Activated CD8-positive, alpha-beta T cell treated with anti-CD3 and anti-CD28 coated beads for 36 hours (primary cell): ENCODE data around the gene DLD. TPM values are rescaled to one million over a fixed set of nuclear protein-coding genes. Genes with fewer than 3 reads are reported as not detected.
"Not testable (repeated sequence)": the region's sequence is repeated elsewhere in the genome, so short reads cannot be mapped to it uniquely, and the experiment has no call there.

Source experiments
- ATAC-seq: fragments of 200-7000 bp; cut with Tn5 transposase; one replicate; pipeline ENCODE4 v1.10.0; 2021; ENCODE audit warnings: mild to moderate bottlenecking, moderate library complexity
- CTCF ChIA-PET: fragments of 350-600 bp; sonication (Branson Sonifier 250); formaldehyde crosslinking; loops from one replicate; lab custom pipeline; 2021; ENCODE audit warnings: antibody characterized with exemption; lab: Charles Lee
- POLR2A ChIA-PET: fragments of 350-600 bp; sonication (Branson Sonifier 250); formaldehyde crosslinking; loops from one replicate; lab custom pipeline; 2021; ENCODE audit warnings: antibody characterized with exemption; lab: Charles Lee
- DNase-seq: peaks from one replicate; pipeline ENCODE4 v3.0.0-alpha.2; 2020
- H3K27ac Mint-ChIP-seq: one replicate; pipeline ENCODE4 v1.8.0; 2021; ENCODE audit warnings: mild to moderate bottlenecking, mixed read lengths
- H3K27me3 Mint-ChIP-seq: one replicate; pipeline ENCODE4 v1.8.0; 2021; ENCODE audit warnings: mixed read lengths
- H3K36me3 Mint-ChIP-seq: one replicate; pipeline ENCODE4 v1.8.0; 2021; ENCODE audit warnings: low read depth, mixed read lengths
- H3K4me1 Mint-ChIP-seq: one replicate; pipeline ENCODE4 v1.8.0; 2021; ENCODE audit warnings: low read depth, mixed read lengths
- H3K4me3 Mint-ChIP-seq: one replicate; pipeline ENCODE4 v1.8.0; 2021; ENCODE audit warnings: mild to moderate bottlenecking, moderate library complexity, mixed read lengths
- H3K9me3 Mint-ChIP-seq: one replicate; pipeline ENCODE4 v1.8.0; 2021; ENCODE audit warnings: mixed read lengths
- CTCF ChIP-seq: fragments of 200-600 bp; IDR thresholded peaks from one replicate; pipeline ENCODE4 v1.8.0; 2022; ENCODE audit warnings: antibody characterized with exemption, mild to moderate bottlenecking
- intact Hi-C: fragments of 100-400 bp; cut with micrococcal nuclease; formaldehyde crosslinking; loops from one replicate; pipeline ENCODE4 v1.10.0; 2022
- total RNA-seq, 2 experiments: library from RNA; stranded (reverse); gene quantifications; one replicate each; pipeline ENCODE4 v1.2.3, GENCODE V29; 2021

The DLD gene
- total RNA-seq: 100 to 1,000 TPM in 1 of 2 experiments, 10 to 100 TPM in 1; 99.8 to 102 TPM

GRCh38 chr7:107890962-107891635 lies at the start of gene DLD:
TSS of gene DLD (plus strand) at chr7:107891183. CDS start at chr7:107891251, 68 bp downstream.
- H3K36me3 Mint-ChIP-seq: peaks cover 27% of the 10 kb centered on the region
- peak; percentile 98 for ATAC-seq
- H3K27me3 Mint-ChIP-seq: no peaks in the 10 kb centered on the region
- no peak for TF ChIP-seq CTCF
- CTCF ChIA-PET: interaction anchor here (0.6 to 5.5 kb wide), 5 partner anchors 10 to 255 kb away, joined by 4 to 48 read pairs (median 10); partner anchors contain the start of gene CBLL1
- peak; percentile 96 for DNase-seq
- intact Hi-C loops: no loop called here
- peak within 1 kb of the TSS; percentile 87 for H3K4me3 Mint-ChIP-seq
- POLR2A ChIA-PET: interaction anchor here (0.5 to 3.4 kb wide), 9 partner anchors 9 to 723 kb away, joined by 3 to 15 read pairs (median 4); partner anchors contain the start of gene CBLL1
- peaks cover 2% of the 10 kb centered on the region for H3K9me3 Mint-ChIP-seq
- peaks cover 36% of the 10 kb centered on the region for H3K4me1 Mint-ChIP-seq
- H3K27ac Mint-ChIP-seq: peak within 1 kb of the TSS; percentile 97

GRCh38 chr7:107842213-107842612 lies 48.8 kb upstream of the DLD start:
- ChIA-PET POLR2A (no interaction called here), CTCF (no interaction called here)
- Mint-ChIP-seq H3K9me3 (peaks cover 3% of the 10 kb centered on the region), H3K4me3 (no peak overlapping the region), H3K4me1 (no peaks in the 10 kb centered on the region), H3K27ac (no peak overlapping the region), H3K27me3 (peaks cover 7% of the 10 kb centered on the region), H3K36me3 (peaks cover 2% of the 10 kb centered on the region)
- no peak for ATAC-seq
- intact Hi-C loops: no loop called here
- TF ChIP-seq CTCF: no peak
- no peak for DNase-seq

GRCh38 chr7:107843184-107843583 lies 47.8 kb upstream of the DLD start:
- no peak for TF ChIP-seq CTCF

GRCh38 chr7:107846324-107846723 lies 44.7 kb upstream of the DLD start:
- DNase-seq (no peak), ATAC-seq (no peak)
- Mint-ChIP-seq H3K4me3 (no peak overlapping the region), H3K4me1 (no peaks in the 10 kb centered on the region), H3K9me3 (no peaks in the 10 kb centered on the region), H3K27ac (no peak overlapping the region), H3K27me3 (peaks cover 2% of the 10 kb centered on the region), H3K36me3 (no peaks in the 10 kb centered on the region)
- no peak for TF ChIP-seq CTCF
- intact Hi-C loops: no loop called here
- CTCF ChIA-PET: interaction anchor here (0.5 to 0.9 kb wide), 2 partner anchors 26 to 30 kb away, joined by 3 to 4 read pairs; no protein-coding TSS in a partner anchor
- POLR2A ChIA-PET: interaction anchor here (0.8 kb wide), 1 partner anchor 105 kb away, joined by 3 read pairs; no protein-coding TSS in a partner anchor

More at GRCh38 chr7:107843184-107843583, 47.8 kb upstream of the DLD start:
- intact Hi-C loops: no loop called here
- H3K27ac Mint-ChIP-seq: no peak overlapping the region
- ChIA-PET POLR2A (no interaction called here), CTCF (no interaction called here)
- peaks cover 2% of the 10 kb centered on the region for H3K36me3 Mint-ChIP-seq
- peaks cover 5% of the 10 kb centered on the region for H3K27me3 Mint-ChIP-seq
- no peak for DNase-seq
- no peak for ATAC-seq
- H3K4me3 Mint-ChIP-seq: no peak overlapping the region
- H3K4me1 Mint-ChIP-seq: no peaks in the 10 kb centered on the region
- H3K9me3 Mint-ChIP-seq: peaks cover 3% of the 10 kb centered on the region

GRCh38 chr7:107847168-107847835 lies 43.7 kb upstream of the DLD start:
- TF ChIP-seq CTCF: no peak
- no peak for DNase-seq
- CTCF ChIA-PET: no interaction called here
- H3K4me1 Mint-ChIP-seq: no peaks in the 10 kb centered on the region
- intact Hi-C loops: no loop called here
- H3K36me3 Mint-ChIP-seq: no peaks in the 10 kb centered on the region
- no peak overlapping the region for H3K4me3 Mint-ChIP-seq
- no peak for ATAC-seq
- POLR2A ChIA-PET: no interaction called here
- H3K27ac Mint-ChIP-seq: no peak overlapping the region
- H3K27me3 Mint-ChIP-seq: peaks cover 2% of the 10 kb centered on the region
- H3K9me3 Mint-ChIP-seq: no peaks in the 10 kb centered on the region

GRCh38 chr7:107847836-107848175 lies 43.2 kb upstream of the DLD start:
- H3K27me3 Mint-ChIP-seq, intact Hi-C loops, POLR2A ChIA-PET, H3K9me3 Mint-ChIP-seq, H3K4me3 Mint-ChIP-seq, H3K36me3 Mint-ChIP-seq, ATAC-seq, H3K27ac Mint-ChIP-seq, CTCF ChIA-PET, H3K4me1 Mint-ChIP-seq, DNase-seq: not testable (repeated sequence)

- ATAC-seq, POLR2A ChIA-PET, CTCF ChIA-PET, H3K27ac Mint-ChIP-seq, intact Hi-C loops, DNase-seq, H3K27me3 Mint-ChIP-seq, H3K4me3 Mint-ChIP-seq, H3K4me1 Mint-ChIP-seq, H3K36me3 Mint-ChIP-seq, H3K9me3 Mint-ChIP-seq: not testable (repeated sequence)
Measured at GRCh38 chr7:107848211-107848610, 42.8 kb upstream of the DLD start.
